SK-N-SH treated with all-trans-retinoic acid at 6 μM for 48 hours (cell line): ENCODE data around the gene RPL28.
A peak's percentile ranks its signal among the peaks of the same experiment; 100 is the strongest.
"Not testable (repeated sequence)": the region's sequence is repeated elsewhere in the genome, so short reads cannot be mapped to it uniquely, and the experiment has no call there.

Experiments
- ATAC-seq: fragments of 200-7000 bp; cut with Tn5 transposase; 3 replicates; pipeline ENCODE4 v1.9.1; 2020; ENCODE audit warnings: mild to moderate bottlenecking, moderate library complexity
- ARNTL ChIP-seq: fragments of 450-650 bp; formaldehyde crosslinking; IDR thresholded peaks from 2 replicates; pipeline ENCODE4 v1.5.0; 2020; ENCODE audit warnings: low read depth, mild to moderate bottlenecking, moderate library complexity, borderline replicate concordance
- BACH2 ChIP-seq: fragments of 250-450 bp; sonication (Bioruptor Pico); IDR thresholded peaks from 2 replicates; pipeline ENCODE4 v1.9.0; 2021; ENCODE audit warnings: mild to moderate bottlenecking, borderline replicate concordance
- CREB5 ChIP-seq: fragments of 250-450 bp; sonication (Bioruptor Pico); IDR thresholded peaks from 2 replicates; pipeline ENCODE4 v1.5.1; 2020; ENCODE audit warnings: low read depth, mild to moderate bottlenecking, moderate library complexity
- CSDC2 ChIP-seq: fragments of 250-450 bp; sonication (Bioruptor Pico); IDR thresholded peaks from 2 replicates; pipeline ENCODE4 v1.5.0; 2020; ENCODE audit warnings: mild to moderate bottlenecking, moderate library complexity
- ESRRG ChIP-seq: fragments of 250-450 bp; sonication (Bioruptor Pico); IDR thresholded peaks from 2 replicates; pipeline ENCODE4 v1.6.1; 2021; ENCODE audit warnings: mild to moderate bottlenecking
- GLIS3 ChIP-seq: fragments of 250-450 bp; sonication (Bioruptor Pico); IDR thresholded peaks from 2 replicates; pipeline ENCODE4 v1.5.0; 2020; ENCODE audit warnings: mild to moderate bottlenecking, moderate library complexity
- POU6F1 ChIP-seq: fragments of 250-450 bp; sonication (Bioruptor Pico); IDR thresholded peaks from 2 replicates; pipeline ENCODE4 v1.8.0; 2021; ENCODE audit warnings: low read depth, mild to moderate bottlenecking, moderate library complexity, borderline replicate concordance
- PPARA ChIP-seq: fragments of 250-450 bp; sonication (Bioruptor Pico); IDR thresholded peaks from 2 replicates; pipeline ENCODE4 v1.5.0; 2020; ENCODE audit warnings: mild to moderate bottlenecking, borderline replicate concordance
- RARB ChIP-seq: fragments of 250-450 bp; sonication (Bioruptor Pico); IDR thresholded peaks from 2 replicates; pipeline ENCODE4 v1.8.0; 2021; ENCODE audit warnings: mild to moderate bottlenecking, moderate library complexity
- SNAI2 ChIP-seq: fragments of 250-450 bp; sonication (Bioruptor Pico); IDR thresholded peaks from 2 replicates; pipeline ENCODE4 v1.5.0; 2020; ENCODE audit warnings: mild to moderate bottlenecking, moderate library complexity
- TSHZ2 ChIP-seq: fragments of 250-450 bp; sonication (Bioruptor Pico); IDR thresholded peaks from 2 replicates; pipeline ENCODE4 v1.5.0; 2020; ENCODE audit warnings: mild to moderate bottlenecking, moderate library complexity
- ZC3H10 ChIP-seq: fragments of 250-450 bp; sonication (Bioruptor Pico); IDR thresholded peaks from 2 replicates; pipeline ENCODE4 v1.5.1; 2021; ENCODE audit warnings: mild to moderate bottlenecking, moderate library complexity
- ZFP3 ChIP-seq: fragments of 250-450 bp; sonication (Bioruptor Pico); IDR thresholded peaks from 2 replicates; pipeline ENCODE4 v1.5.0; 2020; ENCODE audit warnings: mild to moderate bottlenecking, moderate library complexity
- ZFP30 ChIP-seq: fragments of 450-650 bp; formaldehyde crosslinking; IDR thresholded peaks from 2 replicates; pipeline ENCODE4 v1.5.0; 2022; ENCODE audit warnings: mild to moderate bottlenecking, moderate library complexity
- ZNF565 ChIP-seq: fragments of 450-650 bp; formaldehyde crosslinking; conservative IDR thresholded peaks from 2 replicates; pipeline ENCODE4 v1.5.0; 2020; ENCODE audit warnings: low read depth, mild to moderate bottlenecking, moderate library complexity
- ZNF70 ChIP-seq: fragments of 450-650 bp; formaldehyde crosslinking; IDR thresholded peaks from 2 replicates; pipeline ENCODE4 v1.5.0; 2020; ENCODE audit warnings: mild to moderate bottlenecking, moderate library complexity
- ZNF8 ChIP-seq: fragments of 450-650 bp; formaldehyde crosslinking; IDR thresholded peaks from 2 replicates; pipeline ENCODE4 v1.5.0; 2020; ENCODE audit warnings: mild to moderate bottlenecking, moderate library complexity

The RPL28 gene

GRCh38 chr19:55444646-55445045, 58.9 kb downstream of the RPL28 start:
- TF ChIP-seq ZFP3 (no peak), ZNF70 (no peak), ZC3H10 (CRISPR knock-in tag) (no peak), TSHZ2 (CRISPR knock-in tag) (no peak), ESRRG (CRISPR knock-in tag) (no peak)
- no peak for ATAC-seq

- TF ChIP-seq RARB (CRISPR knock-in tag): no peak
- TF ChIP-seq CREB5 (CRISPR knock-in tag): no peak
- TF ChIP-seq ZFP30 (CRISPR knock-in tag): no peak
- no peak for TF ChIP-seq POU6F1 (CRISPR knock-in tag)
- TF ChIP-seq ZNF565: no peak
- TF ChIP-seq ZFP3: no peak
- ATAC-seq: no peak
Observed at GRCh38 chr19:55446060-55446459, 60.3 kb downstream of the RPL28 start.

- TF ChIP-seq CSDC2 (CRISPR knock-in tag) (no peak), ZFP3 (no peak), ARNTL (CRISPR knock-in tag) (no peak), PPARA (no peak), SNAI2 (no peak), ESRRG (CRISPR knock-in tag) (no peak), TSHZ2 (CRISPR knock-in tag) (no peak), ZC3H10 (CRISPR knock-in tag) (no peak), GLIS3 (CRISPR knock-in tag) (no peak), CREB5 (CRISPR knock-in tag) (no peak), ZFP30 (CRISPR knock-in tag) (no peak), RARB (CRISPR knock-in tag) (no peak), POU6F1 (CRISPR knock-in tag) (no peak), ZNF70 (no peak), BACH2 (CRISPR knock-in tag) (no peak), ZNF565 (no peak), ZNF8 (CRISPR knock-in tag) (no peak)
- peak; percentile 61 for ATAC-seq
Observed at GRCh38 chr19:55447421-55448174, 61.9 kb downstream of the RPL28 start.

GRCh38 chr19:55448175-55448490, 62.4 kb downstream of the RPL28 start:
- not testable (repeated sequence) for ATAC-seq
